IPS-15b (cell line): ENCODE results near the gene CAPN12.

Experiments used
- H3K27me3 ChIP-seq: one replicate; pipeline ENCODE4 v1.6.1; 2013; ENCODE audit warnings: low read length; ENCODE audit not compliant: control insufficient read depth, insufficient read depth
- H3K36me3 ChIP-seq: one replicate; pipeline ENCODE4 v1.6.1; 2013; ENCODE audit warnings: low read length; ENCODE audit not compliant: control insufficient read depth, insufficient read depth
- H3K4me1 ChIP-seq: one replicate; pipeline ENCODE4 v1.6.1; 2013; ENCODE audit warnings: mild to moderate bottlenecking, low read length; ENCODE audit not compliant: control insufficient read depth, insufficient read depth
- H3K4me3 ChIP-seq: one replicate; pipeline ENCODE4 v1.5.1; 2013; ENCODE audit warnings: low read depth, low read length
- H3K9ac ChIP-seq: one replicate; pipeline ENCODE4 v1.6.1; 2013; ENCODE audit warnings: low read depth, mild to moderate bottlenecking, low read length
- H3K9me3 ChIP-seq: one replicate; pipeline ENCODE4 v1.6.1; 2013; ENCODE audit warnings: mild to moderate bottlenecking, low read length; ENCODE audit not compliant: control insufficient read depth, insufficient read depth

The CAPN12 gene

DNA sequence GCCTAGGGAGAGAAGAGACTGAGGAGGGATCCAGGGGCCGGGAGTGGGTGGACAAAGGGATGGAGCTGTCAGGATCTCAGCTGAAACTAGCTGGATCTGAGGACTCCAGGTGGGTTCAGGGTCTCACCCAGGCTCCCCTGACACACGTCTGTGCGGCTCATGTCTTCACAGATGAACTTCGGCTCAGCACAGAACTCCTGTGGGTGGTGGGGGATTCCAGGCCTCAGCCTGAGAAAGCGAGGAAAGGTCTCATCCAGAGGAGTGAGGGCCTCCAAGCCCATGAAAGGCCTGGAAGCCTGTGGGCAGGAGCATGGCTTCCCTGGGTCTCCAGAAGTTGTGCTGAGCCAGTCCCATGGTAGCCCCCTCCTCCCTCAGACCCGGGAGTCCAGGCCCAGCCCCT is 1.4 kb downstream of the CAPN12 start:
- H3K36me3 ChIP-seq = no peaks in the 10 kb centered on the region
- H3K9ac ChIP-seq = no peak overlapping the region

GRCh38 chr19:38742296-38742695 is 2.0 kb downstream of the CAPN12 start:
- no peaks in the 10 kb centered on the region for H3K4me1 ChIP-seq
- H3K27me3 ChIP-seq = peaks cover 8% of the 10 kb centered on the region
- H3K36me3 ChIP-seq = no peaks in the 10 kb centered on the region
- no peaks in the 10 kb centered on the region for H3K9me3 ChIP-seq
- no peak overlapping the region for H3K4me3 ChIP-seq
- H3K9ac ChIP-seq = no peak overlapping the region

More for the DNA sequence above, 1.4 kb downstream of the CAPN12 start:
- Histone ChIP-seq H3K4me1 (no peaks in the 10 kb centered on the region), H3K27me3 (peaks cover 2% of the 10 kb centered on the region), H3K9me3 (no peaks in the 10 kb centered on the region), H3K4me3 (no peak overlapping the region)

- H3K4me1 ChIP-seq = no peaks in the 10 kb centered on the region
- H3K27me3 ChIP-seq = peaks cover 8% of the 10 kb centered on the region
- no peak overlapping the region for H3K9ac ChIP-seq
- H3K4me3 ChIP-seq = no peak overlapping the region
- H3K36me3 ChIP-seq = no peaks in the 10 kb centered on the region
- no peaks in the 10 kb centered on the region for H3K9me3 ChIP-seq
Observed at GRCh38 chr19:38741670-38742069, 2.6 kb downstream of the CAPN12 start.

GRCh38 chr19:38740932-38741331 is 3.3 kb downstream of the CAPN12 start:
- H3K36me3 ChIP-seq = no peaks in the 10 kb centered on the region
- no peaks in the 10 kb centered on the region for H3K4me1 ChIP-seq
- H3K9ac ChIP-seq = no peak overlapping the region
- no peak overlapping the region for H3K4me3 ChIP-seq
- no peaks in the 10 kb centered on the region for H3K9me3 ChIP-seq
- peaks cover 8% of the 10 kb centered on the region for H3K27me3 ChIP-seq

DNA sequence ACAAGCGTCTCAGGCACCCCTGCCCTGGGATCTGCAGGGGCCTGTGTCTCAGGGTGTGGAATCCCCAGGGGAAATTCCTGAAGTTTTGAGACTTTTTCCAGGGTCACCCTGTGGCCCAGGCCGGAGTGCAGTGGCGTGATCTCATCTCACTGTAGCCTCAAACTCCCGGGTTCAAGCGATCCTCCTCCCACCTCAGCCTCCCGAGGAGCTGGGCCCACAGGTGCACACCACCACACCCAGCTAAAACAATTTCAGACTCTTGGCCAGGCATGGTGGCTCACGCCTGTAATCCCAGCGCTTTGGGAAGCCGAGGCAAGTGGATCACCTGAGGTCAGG is 4.0 kb downstream of the CAPN12 start:
- H3K9me3 ChIP-seq = no peaks in the 10 kb centered on the region
- H3K27me3 ChIP-seq = peaks cover 8% of the 10 kb centered on the region
- no peaks in the 10 kb centered on the region for H3K36me3 ChIP-seq
- no peak overlapping the region for H3K4me3 ChIP-seq
- H3K4me1 ChIP-seq = no peaks in the 10 kb centered on the region
- no peak overlapping the region for H3K9ac ChIP-seq

GRCh38 chr19:38739440-38740256 is 4.6 kb downstream of the CAPN12 start:
- no peak overlapping the region for H3K9ac ChIP-seq
- H3K36me3 ChIP-seq = no peaks in the 10 kb centered on the region
- no peaks in the 10 kb centered on the region for H3K9me3 ChIP-seq
- no peak overlapping the region for H3K4me3 ChIP-seq
- H3K27me3 ChIP-seq = peaks cover 8% of the 10 kb centered on the region
- no peaks in the 10 kb centered on the region for H3K4me1 ChIP-seq

DNA sequence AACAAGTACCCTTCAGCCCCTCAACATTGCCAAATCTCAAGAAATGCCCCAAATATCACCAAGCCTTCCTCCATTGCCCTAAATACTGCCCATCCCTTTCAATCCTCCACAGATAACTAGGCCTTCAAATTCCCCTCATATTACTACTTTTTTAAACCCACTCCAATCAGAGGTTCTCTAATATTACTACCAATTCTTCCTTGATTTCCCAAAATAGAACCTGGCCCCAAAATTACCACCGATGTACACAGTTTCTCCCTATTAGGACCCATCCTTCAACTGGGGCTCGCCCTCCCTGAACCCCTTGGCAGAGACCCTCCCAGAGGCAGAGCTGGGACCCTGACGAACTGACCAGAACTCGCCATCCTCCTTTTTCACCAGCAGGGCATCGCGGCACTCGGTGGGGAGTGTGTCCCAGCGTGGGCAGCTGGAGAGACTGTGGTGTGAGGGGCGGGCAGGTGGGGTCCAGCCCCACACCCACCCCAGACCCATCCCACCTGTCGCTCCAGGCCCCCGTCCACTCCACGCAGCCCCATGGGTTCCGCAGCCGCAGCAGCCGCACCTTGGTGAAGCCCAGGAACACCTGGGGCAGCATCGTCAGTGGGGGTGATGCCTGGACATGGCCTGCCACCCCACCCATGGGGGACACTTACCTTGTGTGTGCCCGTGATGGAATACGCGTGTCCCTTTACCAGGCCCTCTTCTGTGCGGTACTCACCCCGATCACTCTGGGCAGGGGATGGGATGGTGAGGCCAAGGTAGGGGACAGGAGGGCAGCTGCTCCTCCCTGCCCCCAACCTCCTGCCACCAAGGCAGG is 6.1 kb downstream of the CAPN12 start:
- Histone ChIP-seq H3K4me3 (no peak overlapping the region), H3K36me3 (no peaks in the 10 kb centered on the region), H3K9me3 (no peaks in the 10 kb centered on the region), H3K27me3 (peaks cover 8% of the 10 kb centered on the region), H3K4me1 (peaks cover 4% of the 10 kb centered on the region), H3K9ac (no peak overlapping the region)

GRCh38 chr19:38737281-38737865 is 6.9 kb downstream of the CAPN12 start:
- Histone ChIP-seq H3K27me3 (peaks cover 8% of the 10 kb centered on the region), H3K4me1 (peaks cover 4% of the 10 kb centered on the region), H3K9me3 (no peaks in the 10 kb centered on the region), H3K36me3 (no peaks in the 10 kb centered on the region), H3K9ac (no peak overlapping the region), H3K4me3 (no peak overlapping the region)

GRCh38 chr19:38736413-38737280 is 7.6 kb downstream of the CAPN12 start:
- H3K27me3 ChIP-seq = peaks cover 8% of the 10 kb centered on the region
- H3K9me3 ChIP-seq = no peaks in the 10 kb centered on the region
- no peaks in the 10 kb centered on the region for H3K36me3 ChIP-seq
- H3K4me3 ChIP-seq = peak overlapping the region; percentile 55
- H3K9ac ChIP-seq = no peak overlapping the region
- H3K4me1 ChIP-seq = peaks cover 4% of the 10 kb centered on the region

DNA sequence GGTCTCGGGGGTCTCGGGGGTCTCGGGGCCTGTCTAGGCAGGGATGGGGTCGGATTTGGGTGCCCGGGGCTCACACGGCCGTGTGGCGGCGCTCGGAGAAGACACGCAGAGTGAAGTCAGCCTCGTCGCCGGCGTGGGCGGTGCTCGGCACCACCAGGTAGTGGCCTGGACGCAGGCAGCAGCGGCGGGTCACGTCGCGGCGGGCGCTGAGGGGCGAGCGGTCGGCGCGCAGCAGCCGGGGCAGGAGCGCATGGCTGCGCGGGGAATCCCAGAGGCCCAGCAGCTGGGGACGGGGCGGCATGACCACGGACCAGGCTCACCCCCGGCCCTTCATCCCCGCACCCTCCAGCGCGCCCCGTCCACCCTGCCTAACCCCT is 8.2 kb downstream of the CAPN12 start:
- Histone ChIP-seq H3K9ac (no peak overlapping the region), H3K9me3 (no peaks in the 10 kb centered on the region), H3K4me1 (peaks cover 4% of the 10 kb centered on the region), H3K36me3 (no peaks in the 10 kb centered on the region), H3K4me3 (peak overlapping the region; percentile 52), H3K27me3 (peaks cover 8% of the 10 kb centered on the region)

DNA sequence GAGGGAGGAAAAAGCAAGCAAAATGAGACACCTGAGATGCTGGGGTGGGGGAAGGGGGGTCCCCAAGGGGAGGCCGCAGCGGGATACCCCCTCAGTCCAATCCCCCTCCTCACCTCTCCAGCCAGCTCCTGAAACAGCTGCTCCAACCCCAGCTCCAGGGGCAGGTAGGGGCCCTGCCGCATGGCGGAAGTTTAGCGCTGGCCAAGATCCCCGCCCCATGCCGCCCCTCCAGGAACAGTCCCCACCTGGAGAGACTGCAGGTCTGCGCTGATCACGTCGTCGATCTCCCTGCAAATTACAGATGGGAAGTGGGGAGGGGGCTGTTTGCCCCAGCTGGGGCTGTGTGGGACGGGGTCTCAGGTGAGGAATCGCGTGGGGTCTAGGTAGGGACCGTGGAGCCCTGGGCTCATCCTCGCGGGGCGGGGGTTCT is 9.0 kb downstream of the CAPN12 start:
- peaks cover 5% of the 10 kb centered on the region for H3K36me3 ChIP-seq
- peaks cover 4% of the 10 kb centered on the region for H3K4me1 ChIP-seq
- H3K9ac ChIP-seq = peak overlapping the region; percentile 37
- H3K9me3 ChIP-seq = no peaks in the 10 kb centered on the region
- H3K27me3 ChIP-seq = peaks cover 8% of the 10 kb centered on the region
- H3K4me3 ChIP-seq = peak overlapping the region; percentile 71
